Ovary (tissue), 9 donors: Measurements from ENCODE around the gene PPP5C. TPM values are rescaled to one million over a fixed set of nuclear protein-coding genes. Genes with fewer than 3 reads are reported as not detected.
"Not testable (repeated sequence)": the region's sequence is repeated elsewhere in the genome, so short reads cannot be mapped to it uniquely, and the experiment has no call there.

ENCODE experiments used
- DNase-seq, 5 donors: peaks; one replicate each; pipeline ENCODE4 v3.0.0-alpha.2; 2019 to 2020
- H3K27ac ChIP-seq, 2 donors: fragments of 200-600 bp; one replicate each; pipeline versions ENCODE4 v1.5.1 to v1.8.0; 2019 to 2022
- H3K27me3 ChIP-seq: fragments of 200-600 bp; one replicate; pipeline ENCODE4 v1.8.0; 2022
- H3K36me3 ChIP-seq: fragments of 200-600 bp; sonication (generic); one replicate; pipeline ENCODE4 v1.5.1; 2019
- H3K4me1 ChIP-seq: one replicate; pipeline ENCODE4 v1.8.1; 2013; ENCODE audit warnings: mild to moderate bottlenecking, moderate library complexity; ENCODE audit not compliant: insufficient read depth
- H3K4me3 ChIP-seq: fragments of 200-600 bp; sonication (generic); one replicate; pipeline ENCODE4 v1.5.1; 2017
- H3K9me3 ChIP-seq, 2 donors: fragments of 200-600 bp in 1 of 2; sonication (generic) in 1 of 2; one replicate each; pipeline versions ENCODE4 v1.5.1 to v1.8.1; 2013 to 2019; ENCODE audit warnings: mild to moderate bottlenecking in 1 of 2, moderate library complexity in 1 of 2
- CTCF ChIP-seq, 3 donors: fragments of 450-650 bp in 2 of 3; fragments of 200-600 bp in 1 of 3; IDR thresholded peaks; one replicate each; pipeline versions ENCODE4 v1.5.1 to v1.8.0; 2016 to 2022; ENCODE audit warnings: antibody characterized with exemption in 3 of 3, mild to moderate bottlenecking in 1 of 3
- EP300 ChIP-seq: sonication (generic); formaldehyde crosslinking; IDR thresholded peaks from one replicate; pipeline ENCODE4 v1.6.1; 2017; ENCODE audit warnings: antibody characterized with exemption
- POLR2A ChIP-seq: fragments of 450-650 bp; IDR thresholded peaks from one replicate; pipeline ENCODE4 v1.6.1; 2017; ENCODE audit warnings: antibody characterized with exemption, mild to moderate bottlenecking, moderate library complexity
- WGBS, 3 donors: extraction: QIAGEN DNeasy Blood & Tissue Kit in 1 of 3; methylation state at CpG; one replicate each; pipeline versions ENCODE4 v1.1.5 to v1.1.7; 2013 to 2017; 5-methylcytosine and 5-hydroxymethylcytosine counted together
- intact Hi-C, 4 donors: fragments of 100-400 bp; cut with DNase I; formaldehyde crosslinking; loops; one replicate each; pipeline versions ENCODE4 v1.11.0 to v1.15.1; 2022 to 2023
- polyA plus RNA-seq, 2 donors: library from polyadenylated mRNA; stranded (reverse); fragments of 200-250 nt in 1 of 2; fragments of 350-450 nt in 1 of 2; fragmentation: Illumina TruSeq in 1 of 2; extraction: RNeasy Lipid Tissue Mini Kit (QIAGEN cat#74804) in 1 of 2; gene quantifications; one replicate each; pipeline ENCODE4 v1.2.3, GENCODE V29; 2013 to 2014
- total RNA-seq, 7 donors: library from RNA; depleted of rRNA in 2 of 7; stranded (reverse); fragments of >200 nt in 2 of 7; fragmentation: NEBNext Ultra II Directional in 3 of 7; extraction: Animal tissue kit (Norgen Biotek cat#: 25700) in 3 of 7; gene quantifications; one replicate each; pipeline versions ENCODE4 v1.1.0 to v1.2.4, GENCODE V29; 2016 to 2023
- donor health status: DM: no; HTN: no; CAD: no; lungs with moderate emphysema.
- donor health status: DM: no; HTN: no; CAD: no.
- donor health status: Bipolar disorder and iron deficiency.
- donor health status: DM: yes; HTN: yes; CAD: no.
- donor health status: DM: no; HTN: no; CAD: no.
- donor health status: DM: yes; HTN: yes; CAD: no.

Gene PPP5C
- total and polyA plus RNA-seq, 9 donors, result 33.1 to 79.2 (median 45.3) TPM

GRCh38 chr19:46306501-46306900 is 40.4 kb upstream of the PPP5C start:
- Histone ChIP-seq H3K27ac (no peak overlapping the region), H3K36me3 (no peaks in the 10 kb centered on the region), H3K27me3 (no peaks in the 10 kb centered on the region), H3K9me3 (no peaks in the 10 kb centered on the region), H3K4me3 (no peak overlapping the region), H3K4me1 (no peaks in the 10 kb centered on the region)
- whole genome bisulfite sequencing, 3 donors, result 95 to 97% (median 96%) methylated on average over 3 of the region's 3 CpGs
- no peak for TF ChIP-seq EP300
- TF ChIP-seq POLR2A, result no peak
- TF ChIP-seq CTCF (IDR thresholded peaks at IDR 0.05), result no peak
- intact Hi-C loops, result loop anchor here in 1 of 4 donors (5.0 kb wide), 1 partner anchor 41 kb away; the partner anchor contains the start of gene PPP5C
- no peak for DNase-seq

- 93 to 97% (median 95%) methylated on average over 15 of the region's 15 CpGs for WGBS, 3 donors
- Histone ChIP-seq H3K4me1 (no peaks in the 10 kb centered on the region), H3K4me3 (no peak overlapping the region), H3K27ac (no peak overlapping the region), H3K36me3 (no peaks in the 10 kb centered on the region), H3K27me3 (no peaks in the 10 kb centered on the region), H3K9me3 (no peaks in the 10 kb centered on the region)
- TF ChIP-seq CTCF (IDR thresholded peaks at IDR 0.05) (no peak), POLR2A (no peak)
- intact Hi-C loops, result loop anchor here in 1 of 4 donors (5.0 kb wide), 1 partner anchor 39 kb away; the partner anchor contains the start of gene PPP5C
- no peak for DNase-seq
Measured at GRCh38 chr19:46308510-46308909, 38.4 kb upstream of the PPP5C start.

- intact Hi-C loops, result loop anchor here in 1 of 4 donors (5.0 kb wide), 1 partner anchor 38 kb away; the partner anchor contains the start of gene PPP5C
Measured at GRCh38 chr19:46309056-46309455, 37.8 kb upstream of the PPP5C start.

GRCh38 chr19:46311444-46311843 is 35.4 kb upstream of the PPP5C start:
- H3K4me1 ChIP-seq, result no peaks in the 10 kb centered on the region
- no peaks in the 10 kb centered on the region for H3K36me3 ChIP-seq
- no peaks in the 10 kb centered on the region for H3K27me3 ChIP-seq
- no peak overlapping the region for H3K4me3 ChIP-seq
- TF ChIP-seq POLR2A (no peak), CTCF (IDR thresholded peaks at IDR 0.05) (no peak), EP300 (no peak)
- intact Hi-C loops, result no loop called here
- no peaks in the 10 kb centered on the region for H3K9me3 ChIP-seq
- 90 to 95% (median 95%) methylated on average over 5 of the region's 5 CpGs for WGBS, 3 donors
- DNase-seq, result no peak
- no peak overlapping the region for H3K27ac ChIP-seq

More at GRCh38 chr19:46309056-46309455, 37.8 kb upstream of the PPP5C start:
- H3K27ac ChIP-seq, result no peak overlapping the region
- no peaks in the 10 kb centered on the region for H3K36me3 ChIP-seq
- DNase-seq, result no peak
- no peaks in the 10 kb centered on the region for H3K4me1 ChIP-seq
- no peaks in the 10 kb centered on the region for H3K9me3 ChIP-seq
- H3K27me3 ChIP-seq, result no peaks in the 10 kb centered on the region
- TF ChIP-seq EP300, result no peak
- no peak for TF ChIP-seq CTCF (IDR thresholded peaks at IDR 0.05)
- no peak for TF ChIP-seq POLR2A
- WGBS, 3 donors, result 78 to 84% (median 79%) methylated on average over 10 of the region's 10 CpGs
- no peak overlapping the region for H3K4me3 ChIP-seq

GRCh38 chr19:46313540-46314469 is 33.1 kb upstream of the PPP5C start:
- H3K4me1 ChIP-seq, H3K27ac ChIP-seq, H3K4me3 ChIP-seq, DNase-seq, H3K9me3 ChIP-seq, H3K36me3 ChIP-seq, H3K27me3 ChIP-seq, intact Hi-C loops: not testable (repeated sequence)
- WGBS, 3 donors, result 71 to 81% (median 78%) methylated on average over 14 of the region's 14 CpGs
